ENCODE data around the gene FAM221A.

GRCh38 chr7:23721456-23721855 is 41.5 kb downstream of the FAM221A start:
- no peak for TF ChIP-seq CTCF (IDR thresholded peaks at IDR 0.05)
- TF ChIP-seq POLR2A (IDR thresholded peaks at IDR 0.05): no peak
- TF ChIP-seq POLR2AphosphoS5 (IDR thresholded peaks at IDR 0.05): no peak
